A673 (cell line): ENCODE measurements around the gene WNT11. TPM values are rescaled to one million over a fixed set of nuclear protein-coding genes. Genes with fewer than 3 reads are reported as not detected.

ENCODE experiments used
- BruUV-seq: library from RNA; stranded (reverse); fragments of 400-500 nt; replicated peaks from 2 replicates; lab custom pipeline; 2021; lab: Mats Ljungman, UMichigan
- CTCF ChIA-PET: fragments of 300-600 bp; sonication (Branson Sonifier 250); formaldehyde crosslinking; loops from one replicate; lab custom pipeline; 2022; ENCODE audit warnings: antibody characterized with exemption; lab: Charles Lee
- POLR2A ChIA-PET: fragments of 300-600 bp; sonication (Branson Sonifier 250); formaldehyde crosslinking; loops from one replicate; lab custom pipeline; 2022; ENCODE audit warnings: antibody characterized with exemption; ENCODE audit not compliant: low non-redundant PET; lab: Charles Lee
- DNase-seq: peaks from one replicate; pipeline ENCODE4 v3.0.0-alpha.2; 2015; ENCODE audit warnings: low spot score
- H3K27ac ChIP-seq: fragments of 200-600 bp; sonication (generic); 2 replicates; pipeline ENCODE4 v1.5.1; 2016; ENCODE audit warnings: mixed run types, low read depth, mild to moderate bottlenecking, mixed read lengths, antibody characterized with exemption, low read length; ENCODE audit not compliant: poor library complexity, severe bottlenecking
- H3K27me3 ChIP-seq: fragments of 200-600 bp; sonication (generic); replicated peaks from 2 replicates; pipeline ENCODE4 v1.6.1; 2017; ENCODE audit warnings: mixed run types, low read depth, mild to moderate bottlenecking, mixed read lengths, antibody characterized with exemption, low read length; ENCODE audit not compliant: insufficient read depth, poor library complexity
- H3K36me3 ChIP-seq: fragments of 200-600 bp; sonication (generic); 2 replicates; pipeline ENCODE4 v1.6.1; 2016; ENCODE audit warnings: mixed run types, mild to moderate bottlenecking, mixed read lengths, antibody characterized with exemption, low read length; ENCODE audit not compliant: insufficient read depth, poor library complexity, severe bottlenecking
- H3K4me1 ChIP-seq: fragments of 200-600 bp; sonication (generic); 2 replicates; pipeline ENCODE4 v1.6.1; 2017; ENCODE audit warnings: mixed run types, mild to moderate bottlenecking, mixed read lengths, antibody characterized with exemption, low read length; ENCODE audit not compliant: insufficient read depth, poor library complexity, severe bottlenecking
- H3K4me3 ChIP-seq: fragments of 200-600 bp; sonication (generic); 2 replicates; pipeline ENCODE4 v1.5.1; 2016; ENCODE audit warnings: low read depth, mixed run types, mild to moderate bottlenecking, mixed read lengths, low read length; ENCODE audit not compliant: poor library complexity, severe bottlenecking
- H3K9me3 ChIP-seq: fragments of 200-600 bp; sonication (generic); 2 replicates; pipeline ENCODE4 v1.6.1; 2016; ENCODE audit warnings: mixed run types, low read depth, mild to moderate bottlenecking, mixed read lengths, antibody characterized with exemption, low read length; ENCODE audit not compliant: poor library complexity, severe bottlenecking
- EZH2 ChIP-seq: fragments of 200-600 bp; sonication (generic); IDR thresholded peaks from 2 replicates; pipeline ENCODE4 v1.6.1; 2017; ENCODE audit warnings: borderline replicate concordance, low read depth, mild to moderate bottlenecking, mixed read lengths, antibody characterized with exemption, low read length; ENCODE audit not compliant: poor library complexity, severe bottlenecking
- intact Hi-C: fragments of 100-400 bp; cut with micrococcal nuclease; formaldehyde crosslinking; loops from one replicate; pipeline ENCODE4 v1.10.0; 2022; ENCODE audit not compliant: unreplicated experiment
- total RNA-seq: library from RNA; stranded (reverse); gene quantifications from 2 replicates; pipeline ENCODE4 v1.2.3, GENCODE V29; 2021
- TF ChIP-seq, protein P1 (sequence below): fragments of 300-800, 200-600 bp; sonication (generic); conservative IDR thresholded peaks from 2 replicates; pipeline ENCODE4 v1.5.1; 2017; ENCODE audit warnings: low read depth, mild to moderate bottlenecking, antibody characterized with exemption, low read length, moderate library complexity, mixed read lengths

The WNT11 gene
- total RNA-seq, 1 experiment from 2014 or later: 1.2 TPM

DNA sequence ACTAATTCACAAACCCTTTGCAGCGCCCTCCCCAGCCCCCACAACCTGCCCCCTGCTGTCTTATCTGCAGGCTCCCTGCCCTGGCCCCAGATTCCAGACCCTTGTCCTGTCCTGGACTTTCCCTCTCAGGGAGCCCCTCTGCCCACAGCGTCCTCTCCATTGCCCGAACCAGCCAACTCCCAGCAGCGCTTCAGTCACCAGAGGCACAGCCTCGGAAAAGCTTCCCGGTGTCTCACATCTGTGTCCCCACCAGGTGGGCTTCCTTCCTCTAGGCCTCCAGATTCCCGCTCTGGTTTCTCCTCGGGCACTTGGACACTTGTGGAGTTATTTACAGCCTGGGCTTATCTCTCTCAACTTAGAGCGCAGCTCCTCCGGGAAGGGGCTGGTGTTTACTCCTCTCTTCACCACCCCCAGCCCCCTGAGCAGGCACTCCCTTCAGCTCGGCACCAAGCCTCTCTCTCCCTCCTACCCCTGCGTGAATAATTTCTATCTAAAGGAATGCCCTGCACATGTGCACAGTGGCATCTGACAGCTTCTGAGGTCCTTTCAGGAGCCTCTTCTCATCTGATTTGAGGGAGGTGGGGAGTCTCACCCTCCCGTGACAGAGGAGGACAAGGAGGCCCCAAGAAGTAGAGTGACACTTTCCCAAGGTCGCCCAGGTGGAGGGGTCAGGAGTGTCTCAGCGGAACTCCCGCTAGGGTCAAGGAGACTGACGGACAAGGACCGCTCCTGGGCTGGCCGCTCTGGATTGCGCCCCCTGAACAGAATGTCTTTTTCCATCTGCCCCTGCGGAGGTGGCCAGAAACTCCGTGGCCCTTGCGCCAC is 838 bp downstream of the WNT11 start:
- Histone ChIP-seq H3K4me3 (peak overlapping the region; percentile 56), H3K9me3 (no peaks in the 10 kb centered on the region), H3K4me1 (peaks cover 34% of the 10 kb centered on the region), H3K27ac (no peak overlapping the region), H3K36me3 (no peaks in the 10 kb centered on the region), H3K27me3 (peaks cover 47% of the 10 kb centered on the region)
- intact Hi-C loops: loop anchor here (2.0 to 5.0 kb wide), 3 partner anchors 307 to 475 kb away; no protein-coding TSS in a partner anchor
- ChIA-PET POLR2A (interaction anchor here (0.6 kb wide), 1 partner anchor 331 kb away, joined by 3 read pairs; no protein-coding TSS in a partner anchor), CTCF (interaction anchor here (1.1 kb wide), 1 partner anchor 54 kb away, joined by 4 read pairs; no protein-coding TSS in a partner anchor)
- peak; percentile 85 for DNase-seq
- TF ChIP-seq EZH2: peak; percentile 2
- TF ChIP-seq, protein P1, sequence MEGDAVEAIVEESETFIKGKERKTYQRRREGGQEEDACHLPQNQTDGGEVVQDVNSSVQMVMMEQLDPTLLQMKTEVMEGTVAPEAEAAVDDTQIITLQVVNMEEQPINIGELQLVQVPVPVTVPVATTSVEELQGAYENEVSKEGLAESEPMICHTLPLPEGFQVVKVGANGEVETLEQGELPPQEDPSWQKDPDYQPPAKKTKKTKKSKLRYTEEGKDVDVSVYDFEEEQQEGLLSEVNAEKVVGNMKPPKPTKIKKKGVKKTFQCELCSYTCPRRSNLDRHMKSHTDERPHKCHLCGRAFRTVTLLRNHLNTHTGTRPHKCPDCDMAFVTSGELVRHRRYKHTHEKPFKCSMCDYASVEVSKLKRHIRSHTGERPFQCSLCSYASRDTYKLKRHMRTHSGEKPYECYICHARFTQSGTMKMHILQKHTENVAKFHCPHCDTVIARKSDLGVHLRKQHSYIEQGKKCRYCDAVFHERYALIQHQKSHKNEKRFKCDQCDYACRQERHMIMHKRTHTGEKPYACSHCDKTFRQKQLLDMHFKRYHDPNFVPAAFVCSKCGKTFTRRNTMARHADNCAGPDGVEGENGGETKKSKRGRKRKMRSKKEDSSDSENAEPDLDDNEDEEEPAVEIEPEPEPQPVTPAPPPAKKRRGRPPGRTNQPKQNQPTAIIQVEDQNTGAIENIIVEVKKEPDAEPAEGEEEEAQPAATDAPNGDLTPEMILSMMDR: no peak
- BruUV-seq: no TSS peak

DNA sequence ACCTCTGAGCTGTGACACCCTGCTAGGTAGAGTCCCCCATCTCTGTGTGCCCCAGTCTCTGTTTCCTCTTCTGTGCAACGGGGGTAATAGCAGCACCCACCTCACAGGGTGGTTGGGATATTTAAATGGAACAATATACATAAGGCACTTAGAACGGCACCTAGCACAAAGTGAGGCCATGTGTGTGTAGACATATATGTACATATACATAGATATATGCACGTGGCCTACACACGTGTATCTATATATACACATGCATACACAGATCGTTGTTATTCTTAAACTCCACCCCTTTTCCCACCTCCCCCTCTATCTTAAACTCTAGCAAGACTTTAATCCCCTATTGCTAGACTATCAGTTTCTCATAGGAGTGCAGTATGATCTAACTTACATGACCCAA is 2.4 kb downstream of the WNT11 start:
- Histone ChIP-seq H3K4me3 (no peak overlapping the region), H3K9me3 (no peaks in the 10 kb centered on the region), H3K27me3 (peaks cover 31% of the 10 kb centered on the region), H3K27ac (no peak overlapping the region), H3K36me3 (no peaks in the 10 kb centered on the region), H3K4me1 (peaks cover 30% of the 10 kb centered on the region)
- ChIA-PET POLR2A (no interaction called here), CTCF (no interaction called here)
- intact Hi-C loops: no loop called here
- TF ChIP-seq, protein P1: no peak
- no peak for TF ChIP-seq EZH2
- BruUV-seq: no TSS peak
- no peak for DNase-seq

DNA sequence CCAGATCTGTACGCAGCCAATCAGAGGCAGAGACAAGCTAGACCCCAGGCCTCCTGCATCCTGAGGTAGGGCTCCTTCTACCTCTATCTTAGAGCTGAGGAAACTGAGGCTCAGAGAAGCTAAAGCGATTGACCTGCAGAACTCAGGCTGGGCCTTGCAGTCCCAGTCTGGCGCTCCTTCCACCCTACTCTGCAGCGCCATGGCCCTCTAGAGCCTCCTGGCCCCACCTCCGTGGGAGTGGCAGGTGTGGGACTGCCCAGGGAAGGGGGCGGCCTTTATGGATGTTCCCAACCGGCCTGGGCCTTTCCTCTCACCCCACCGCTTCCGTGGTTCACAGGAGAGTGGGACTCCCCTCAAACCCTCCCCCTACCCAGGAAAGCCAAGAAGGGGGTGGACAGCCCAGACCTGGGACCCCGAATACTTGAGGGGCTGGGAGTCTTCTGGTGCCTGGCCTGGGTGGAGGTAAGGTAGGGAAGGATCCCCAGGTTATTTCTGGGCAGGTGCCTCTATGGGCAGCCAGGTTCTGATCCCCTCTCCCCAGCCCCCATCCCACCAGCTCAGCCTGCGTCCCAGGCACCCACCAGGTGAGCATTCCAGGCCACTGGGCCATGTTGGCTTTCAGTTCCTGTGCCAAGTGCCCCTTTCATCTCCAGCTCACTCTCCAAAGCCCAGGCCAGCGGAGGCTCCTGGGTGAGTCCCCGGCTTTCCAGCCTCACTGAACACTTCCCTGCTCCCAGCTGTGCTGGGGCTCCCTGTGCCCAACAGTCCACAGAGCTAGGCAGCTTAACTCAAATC is 3.0 kb downstream of the WNT11 start:
- ChIA-PET CTCF (no interaction called here), POLR2A (no interaction called here)
- Histone ChIP-seq H3K36me3 (no peaks in the 10 kb centered on the region), H3K4me3 (no peak overlapping the region), H3K9me3 (no peaks in the 10 kb centered on the region), H3K27me3 (peaks cover 25% of the 10 kb centered on the region), H3K27ac (no peak overlapping the region), H3K4me1 (peaks cover 29% of the 10 kb centered on the region)
- DNase-seq: no peak
- no TSS peak for BruUV-seq
- intact Hi-C loops: no loop called here
- TF ChIP-seq EZH2: no peak
- TF ChIP-seq, protein P1: no peak
